Body of pancreas (tissue), 4 donors: ENCODE data around the gene LITAF.

Experiments used
- CTCF ChIP-seq, 7 experiments: fragments of 450-650 bp in 4 of 7; fragments of 200-600 bp in 3 of 7; sonication (generic) in 3 of 7; IDR thresholded peaks; one replicate each; pipeline ENCODE4 v1.5.1; 2016 to 2019; ENCODE audit warnings: antibody characterized with exemption in 7 of 7
- POLR2A ChIP-seq, 3 donors: fragments of 450-650 bp; IDR thresholded peaks; one replicate each; pipeline ENCODE4 v1.6.1; 2016; ENCODE audit warnings: antibody characterized with exemption in 3 of 3, mild to moderate bottlenecking in 2 of 3

- TF ChIP-seq CTCF (IDR thresholded peaks at IDR 0.05) (no peak), POLR2A (IDR thresholded peaks at IDR 0.05) (no peak)
Measured at GRCh38 chr16:11635679-11636171, 49.0 kb upstream of the LITAF start.
